GM23338 (cell line): ENCODE results near the gene HSP90AB1. TPM values are rescaled to one million over a fixed set of nuclear protein-coding genes. Genes with fewer than 3 reads are reported as not detected.

Experiments
- ATAC-seq: fragments of 200-7000 bp; cut with Tn5 transposase; 3 replicates; pipeline ENCODE4 v1.9.1; 2020
- DNase-seq: peaks from one replicate; pipeline ENCODE4 v3.0.0-alpha.2; 2015; ENCODE audit warnings: low spot score
- H2AFZ ChIP-seq: fragments of 200-600 bp; sonication (generic); 2 replicates; pipeline ENCODE4 v1.8.0; 2016; ENCODE audit warnings: antibody characterized with exemption, mild to moderate bottlenecking, moderate library complexity
- H3F3A ChIP-seq: fragments of 200-600 bp; sonication (generic); replicated peaks from 2 replicates; pipeline ENCODE4 v1.8.0; 2017; ENCODE audit warnings: antibody characterized with exemption, mixed run types, low read depth
- H3K27ac ChIP-seq: fragments of 200-600 bp; sonication (generic); 2 replicates; pipeline ENCODE4 v1.6.1; 2016; ENCODE audit warnings: low read depth
- H3K27me3 ChIP-seq: fragments of 200-600 bp; sonication (generic); 2 replicates; pipeline ENCODE4 v1.8.0; 2016; ENCODE audit warnings: mild to moderate bottlenecking, mixed run types, moderate library complexity; ENCODE audit not compliant: insufficient read depth
- H3K36me3 ChIP-seq: fragments of 200-600 bp; sonication (generic); 2 replicates; pipeline ENCODE4 v1.8.0; 2016; ENCODE audit warnings: mild to moderate bottlenecking; ENCODE audit not compliant: insufficient read depth
- H3K4me1 ChIP-seq: fragments of 200-600 bp; sonication (generic); 2 replicates; pipeline ENCODE4 v1.8.0; 2016; ENCODE audit warnings: mild to moderate bottlenecking, moderate library complexity; ENCODE audit not compliant: insufficient read depth
- H3K4me2 ChIP-seq: fragments of 200-600 bp; sonication (generic); 2 replicates; pipeline ENCODE4 v1.7.1; 2017; ENCODE audit warnings: mixed run types
- H3K4me3 ChIP-seq: fragments of 200-600 bp; sonication (generic); 2 replicates; pipeline ENCODE4 v1.6.1; 2016; ENCODE audit warnings: mixed run types
- H3K79me2 ChIP-seq: fragments of 200-600 bp; sonication (generic); replicated peaks from 2 replicates; pipeline ENCODE4 v1.8.0; 2017; ENCODE audit warnings: mild to moderate bottlenecking; ENCODE audit not compliant: insufficient read depth
- H3K9me2 ChIP-seq: fragments of 200-600 bp; sonication (generic); 2 replicates; pipeline ENCODE4 v1.8.0; 2017; ENCODE audit not compliant: insufficient read depth
- H4K20me1 ChIP-seq: fragments of 200-600 bp; sonication (generic); replicated peaks from 2 replicates; pipeline ENCODE4 v1.8.0; 2017; ENCODE audit warnings: mild to moderate bottlenecking; ENCODE audit not compliant: insufficient read depth
- H3K27ac Mint-ChIP-seq: 2 replicates; pipeline ENCODE4 v1.8.0; 2020; ENCODE audit warnings: inconsistent platforms, mild to moderate bottlenecking, moderate library complexity, mixed read lengths
- H3K27me3 Mint-ChIP-seq: 3 replicates; pipeline ENCODE4 v1.8.0; 2022; ENCODE audit warnings: low read depth, mild to moderate bottlenecking, moderate library complexity, mixed read lengths, inconsistent platforms; ENCODE audit not compliant: insufficient read depth, poor library complexity
- H3K36me3 Mint-ChIP-seq: 3 replicates; pipeline ENCODE4 v1.8.0; 2021; ENCODE audit warnings: low read depth, mild to moderate bottlenecking, inconsistent platforms, moderate library complexity, mixed read lengths
- H3K4me1 Mint-ChIP-seq: 3 replicates; pipeline ENCODE4 v1.8.0; 2020; ENCODE audit warnings: mild to moderate bottlenecking, inconsistent platforms, mixed read lengths
- H3K4me3 Mint-ChIP-seq: 3 replicates; pipeline ENCODE4 v1.8.0; 2021; ENCODE audit warnings: moderate library complexity, mild to moderate bottlenecking, inconsistent platforms, mixed read lengths
- H3K9me3 Mint-ChIP-seq: 3 replicates; pipeline ENCODE4 v1.8.0; 2020; ENCODE audit warnings: moderate library complexity, mild to moderate bottlenecking, inconsistent platforms, mixed read lengths
- CREB1 ChIP-seq: fragments of 250-450 bp; sonication (Bioruptor Pico); IDR thresholded peaks from 2 replicates; pipeline ENCODE4 v1.5.0; 2020; ENCODE audit warnings: low read depth, mild to moderate bottlenecking, moderate library complexity
- ETS1 ChIP-seq: IDR thresholded peaks from 2 replicates; pipeline ENCODE4 v1.6.1; 2016; ENCODE audit warnings: antibody characterized with exemption
- EZH2 ChIP-seq: fragments of 200-600 bp; sonication (generic); IDR thresholded peaks from one replicate; pipeline ENCODE4 v1.8.0; 2017; ENCODE audit warnings: antibody characterized with exemption, mild to moderate bottlenecking, low read depth; ENCODE audit not compliant: unreplicated experiment
- EZH2phosphoT487 ChIP-seq: fragments of 200-600 bp; sonication (generic); IDR thresholded peaks from one replicate; pipeline ENCODE4 v1.8.1; 2018; ENCODE audit warnings: antibody characterized with exemption; ENCODE audit not compliant: unreplicated experiment
- NANOG ChIP-seq: IDR thresholded peaks from 2 replicates; pipeline ENCODE4 v1.6.1; 2016; ENCODE audit warnings: antibody characterized with exemption, borderline replicate concordance
- POLR2AphosphoS5 ChIP-seq: IDR thresholded peaks from 2 replicates; pipeline ENCODE4 v1.6.1; 2016; ENCODE audit warnings: antibody characterized with exemption, low read depth
- REST ChIP-seq: IDR thresholded peaks from one replicate; pipeline ENCODE4 v1.6.1; 2018; ENCODE audit warnings: antibody characterized with exemption; ENCODE audit not compliant: unreplicated experiment
- ZNF331 ChIP-seq: fragments of 250-450 bp; sonication (Bioruptor Pico); IDR thresholded peaks from 2 replicates; pipeline ENCODE4 v1.5.0; 2020; ENCODE audit warnings: low read depth, mild to moderate bottlenecking, moderate library complexity
- polyA plus RNA-seq: library from polyadenylated mRNA; unstranded; fragments of >200 nt; fragmentation: Nextera tagmentation; extraction: Ambion mirVana; gene quantifications from 2 replicates; pipeline ENCODE4 v1.2.1, GENCODE V29; 2016
- total RNA-seq: library from RNA; depleted of rRNA; stranded (reverse); fragments of >200 nt; shearing (Covaris generic); gene quantifications from 2 replicates; pipeline ENCODE4 v1.2.3, GENCODE V29; 2014
- TF ChIP-seq, protein P1 (sequence below): fragments of 250-450 bp; sonication (Bioruptor Pico); IDR thresholded peaks from 2 replicates; pipeline ENCODE4 v1.5.0; 2020; ENCODE audit warnings: mild to moderate bottlenecking, moderate library complexity
- TF ChIP-seq, protein P2 (sequence below), 2 experiments: fragments of 200-600 bp in 1 of 2; sonication (generic) in 1 of 2; conservative IDR thresholded peaks; 2 replicates each; pipeline versions ENCODE4 v1.5.1 to v1.6.1; 2016 to 2017; ENCODE audit warnings: antibody characterized with exemption in 2 of 2, low read depth in 2 of 2, mild to moderate bottlenecking in 2 of 2, moderate library complexity in 1 of 2

Gene HSP90AB1
- total and polyA plus RNA-seq, 2 experiments from 2014 or later, result 1,425 to 2,361 TPM

DNA sequence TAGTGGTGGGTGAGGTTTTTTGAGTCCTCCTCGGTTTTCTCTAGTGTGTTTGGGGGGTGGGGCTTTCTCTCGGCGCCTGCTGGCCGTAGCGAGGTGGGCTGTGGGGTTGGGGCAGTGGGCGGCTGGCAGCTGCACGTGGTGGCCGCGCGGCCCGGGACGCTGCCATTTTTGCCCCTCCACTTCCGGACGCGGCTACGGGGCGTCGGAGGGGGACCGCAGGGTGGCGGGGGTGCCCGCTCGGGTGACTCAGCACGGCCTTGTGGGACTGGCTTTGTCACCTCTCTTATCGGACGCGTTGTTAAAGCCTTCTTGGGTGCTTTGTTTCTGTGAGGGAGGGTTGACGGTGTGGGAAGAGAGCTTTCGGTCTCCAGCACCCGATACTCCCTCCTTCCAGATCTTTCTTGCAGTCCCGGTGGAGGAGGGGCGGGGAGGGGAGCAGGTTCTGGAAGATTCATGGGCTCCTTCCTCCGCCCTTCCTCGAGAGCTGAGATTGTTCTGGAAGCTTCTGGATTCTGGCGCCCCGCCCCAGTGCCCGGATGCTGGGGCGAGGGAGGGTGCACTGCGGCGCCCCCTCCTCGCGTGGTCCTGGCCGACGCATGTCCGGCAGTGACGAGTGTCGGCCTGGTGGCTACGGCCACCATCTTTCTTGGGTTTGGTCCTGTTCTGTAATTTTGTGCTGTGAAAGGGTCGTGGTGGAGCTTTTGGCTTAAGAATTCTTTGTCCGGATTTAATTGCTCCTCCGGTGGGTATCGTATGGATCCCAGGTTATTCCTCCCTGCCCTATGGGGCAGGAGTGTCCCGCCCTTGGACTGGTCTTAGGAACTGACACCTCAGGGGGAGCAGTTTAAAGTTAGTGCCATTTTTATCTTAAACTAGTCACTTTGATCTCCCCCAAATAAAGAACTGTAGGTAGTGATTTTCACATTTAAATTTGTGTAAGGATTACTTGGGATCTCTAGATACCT is 719 bp downstream of the HSP90AB1 start:
- H4K20me1 ChIP-seq, result peaks cover 52% of the 10 kb centered on the region
- no peaks in the 10 kb centered on the region for H3K27me3 ChIP-seq
- H3K4me2 ChIP-seq, result peak overlapping the region; percentile 90
- peaks cover 33% of the 10 kb centered on the region for H3K4me1 ChIP-seq
- H3K9me2 ChIP-seq, result no peaks in the 10 kb centered on the region
- peaks cover 48% of the 10 kb centered on the region for H3K36me3 ChIP-seq
- peak overlapping the region; percentile 100 for H3K27ac Mint-ChIP-seq
- H3K4me1 Mint-ChIP-seq, result peaks cover 42% of the 10 kb centered on the region
- peak; percentile 62 for DNase-seq
- peaks cover 13% of the 10 kb centered on the region for H3K9me3 Mint-ChIP-seq
- peaks cover 68% of the 10 kb centered on the region for H3K27me3 Mint-ChIP-seq
- H3F3A ChIP-seq, result peaks cover 64% of the 10 kb centered on the region
- TF ChIP-seq ETS1 (no peak; the same call in 1 of the 2 replicates), REST (no peak), EZH2 (no peak), ZNF331 (no peak), EZH2phosphoT487 (no peak), NANOG (no peak), CREB1 (CRISPR knock-in tag) (peak; percentile 36; the same call in 1 of the 2 replicates), POLR2AphosphoS5 (peak; percentile 5; the same call in 1 of the 2 replicates)
- TF ChIP-seq, protein P1, sequence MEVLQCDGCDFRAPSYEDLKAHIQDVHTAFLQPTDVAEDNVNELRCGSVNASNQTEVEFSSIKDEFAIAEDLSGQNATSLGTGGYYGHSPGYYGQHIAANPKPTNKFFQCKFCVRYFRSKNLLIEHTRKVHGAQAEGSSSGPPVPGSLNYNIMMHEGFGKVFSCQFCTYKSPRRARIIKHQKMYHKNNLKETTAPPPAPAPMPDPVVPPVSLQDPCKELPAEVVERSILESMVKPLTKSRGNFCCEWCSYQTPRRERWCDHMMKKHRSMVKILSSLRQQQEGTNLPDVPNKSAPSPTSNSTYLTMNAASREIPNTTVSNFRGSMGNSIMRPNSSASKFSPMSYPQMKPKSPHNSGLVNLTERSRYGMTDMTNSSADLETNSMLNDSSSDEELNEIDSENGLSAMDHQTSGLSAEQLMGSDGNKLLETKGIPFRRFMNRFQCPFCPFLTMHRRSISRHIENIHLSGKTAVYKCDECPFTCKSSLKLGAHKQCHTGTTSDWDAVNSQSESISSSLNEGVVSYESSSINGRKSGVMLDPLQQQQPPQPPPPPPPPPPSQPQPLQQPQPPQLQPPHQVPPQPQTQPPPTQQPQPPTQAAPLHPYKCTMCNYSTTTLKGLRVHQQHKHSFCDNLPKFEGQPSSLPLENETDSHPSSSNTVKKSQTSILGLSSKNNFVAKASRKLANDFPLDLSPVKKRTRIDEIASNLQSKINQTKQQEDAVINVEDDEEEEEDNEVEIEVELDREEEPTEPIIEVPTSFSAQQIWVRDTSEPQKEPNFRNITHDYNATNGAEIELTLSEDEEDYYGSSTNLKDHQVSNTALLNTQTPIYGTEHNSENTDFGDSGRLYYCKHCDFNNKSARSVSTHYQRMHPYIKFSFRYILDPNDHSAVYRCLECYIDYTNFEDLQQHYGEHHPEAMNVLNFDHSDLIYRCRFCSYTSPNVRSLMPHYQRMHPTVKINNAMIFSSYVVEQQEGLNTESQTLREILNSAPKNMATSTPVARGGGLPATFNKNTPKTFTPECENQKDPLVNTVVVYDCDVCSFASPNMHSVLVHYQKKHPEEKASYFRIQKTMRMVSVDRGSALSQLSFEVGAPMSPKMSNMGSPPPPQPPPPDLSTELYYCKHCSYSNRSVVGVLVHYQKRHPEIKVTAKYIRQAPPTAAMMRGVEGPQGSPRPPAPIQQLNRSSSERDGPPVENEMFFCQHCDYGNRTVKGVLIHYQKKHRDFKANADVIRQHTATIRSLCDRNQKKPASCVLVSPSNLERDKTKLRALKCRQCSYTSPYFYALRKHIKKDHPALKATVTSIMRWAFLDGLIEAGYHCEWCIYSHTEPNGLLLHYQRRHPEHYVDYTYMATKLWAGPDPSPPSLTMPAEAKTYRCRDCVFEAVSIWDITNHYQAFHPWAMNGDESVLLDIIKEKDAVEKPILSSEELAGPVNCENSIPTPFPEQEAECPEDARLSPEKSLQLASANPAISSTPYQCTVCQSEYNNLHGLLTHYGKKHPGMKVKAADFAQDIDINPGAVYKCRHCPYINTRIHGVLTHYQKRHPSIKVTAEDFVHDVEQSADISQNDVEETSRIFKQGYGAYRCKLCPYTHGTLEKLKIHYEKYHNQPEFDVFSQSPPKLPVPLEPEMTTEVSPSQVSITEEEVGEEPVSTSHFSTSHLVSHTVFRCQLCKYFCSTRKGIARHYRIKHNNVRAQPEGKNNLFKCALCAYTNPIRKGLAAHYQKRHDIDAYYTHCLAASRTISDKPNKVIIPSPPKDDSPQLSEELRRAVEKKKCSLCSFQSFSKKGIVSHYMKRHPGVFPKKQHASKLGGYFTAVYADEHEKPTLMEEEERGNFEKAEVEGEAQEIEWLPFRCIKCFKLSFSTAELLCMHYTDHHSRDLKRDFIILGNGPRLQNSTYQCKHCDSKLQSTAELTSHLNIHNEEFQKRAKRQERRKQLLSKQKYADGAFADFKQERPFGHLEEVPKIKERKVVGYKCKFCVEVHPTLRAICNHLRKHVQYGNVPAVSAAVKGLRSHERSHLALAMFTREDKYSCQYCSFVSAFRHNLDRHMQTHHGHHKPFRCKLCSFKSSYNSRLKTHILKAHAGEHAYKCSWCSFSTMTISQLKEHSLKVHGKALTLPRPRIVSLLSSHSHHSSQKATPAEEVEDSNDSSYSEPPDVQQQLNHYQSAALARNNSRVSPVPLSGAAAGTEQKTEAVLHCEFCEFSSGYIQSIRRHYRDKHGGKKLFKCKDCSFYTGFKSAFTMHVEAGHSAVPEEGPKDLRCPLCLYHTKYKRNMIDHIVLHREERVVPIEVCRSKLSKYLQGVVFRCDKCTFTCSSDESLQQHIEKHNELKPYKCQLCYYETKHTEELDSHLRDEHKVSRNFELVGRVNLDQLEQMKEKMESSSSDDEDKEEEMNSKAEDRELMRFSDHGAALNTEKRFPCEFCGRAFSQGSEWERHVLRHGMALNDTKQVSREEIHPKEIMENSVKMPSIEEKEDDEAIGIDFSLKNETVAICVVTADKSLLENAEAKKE (CRISPR knock-in tag), result no peak
- TF ChIP-seq, protein P2, sequence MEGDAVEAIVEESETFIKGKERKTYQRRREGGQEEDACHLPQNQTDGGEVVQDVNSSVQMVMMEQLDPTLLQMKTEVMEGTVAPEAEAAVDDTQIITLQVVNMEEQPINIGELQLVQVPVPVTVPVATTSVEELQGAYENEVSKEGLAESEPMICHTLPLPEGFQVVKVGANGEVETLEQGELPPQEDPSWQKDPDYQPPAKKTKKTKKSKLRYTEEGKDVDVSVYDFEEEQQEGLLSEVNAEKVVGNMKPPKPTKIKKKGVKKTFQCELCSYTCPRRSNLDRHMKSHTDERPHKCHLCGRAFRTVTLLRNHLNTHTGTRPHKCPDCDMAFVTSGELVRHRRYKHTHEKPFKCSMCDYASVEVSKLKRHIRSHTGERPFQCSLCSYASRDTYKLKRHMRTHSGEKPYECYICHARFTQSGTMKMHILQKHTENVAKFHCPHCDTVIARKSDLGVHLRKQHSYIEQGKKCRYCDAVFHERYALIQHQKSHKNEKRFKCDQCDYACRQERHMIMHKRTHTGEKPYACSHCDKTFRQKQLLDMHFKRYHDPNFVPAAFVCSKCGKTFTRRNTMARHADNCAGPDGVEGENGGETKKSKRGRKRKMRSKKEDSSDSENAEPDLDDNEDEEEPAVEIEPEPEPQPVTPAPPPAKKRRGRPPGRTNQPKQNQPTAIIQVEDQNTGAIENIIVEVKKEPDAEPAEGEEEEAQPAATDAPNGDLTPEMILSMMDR (conservative IDR thresholded peaks at IDR 0.05; ENCODE audit: low read depth in 2 of 2), result no peak
- peak overlapping the region; percentile 99 for H3K27ac ChIP-seq
- H3K36me3 Mint-ChIP-seq, result peaks cover 57% of the 10 kb centered on the region
- ATAC-seq, result peak; percentile 4
- no peak overlapping the region for H2AFZ ChIP-seq
- H3K79me2 ChIP-seq, result peaks cover 54% of the 10 kb centered on the region
- H3K4me3 ChIP-seq, result peak overlapping the region; percentile 100
- peak overlapping the region; percentile 100 for H3K4me3 Mint-ChIP-seq
